ENCODE results near the gene CRADD. TPM values are rescaled to one million over a fixed set of nuclear protein-coding genes. Genes with fewer than 3 reads are reported as not detected.

Gene CRADD
- total RNA-seq, 2 donors from 2014 or later, result 7.7 to 9.1 TPM

GRCh38 chr12:93679308-93679925 is 2.2 kb downstream of the CRADD start:
- H3K9me3 Mint-ChIP-seq, result no peaks in the 10 kb centered on the region
- H3K4me1 Mint-ChIP-seq, result peaks cover 37% of the 10 kb centered on the region
- WGBS, 2 experiments (ENCODE audit: insufficient coverage in 1 of 2, insufficient read length in 1 of 2), result 86 to 93% methylated on average over 7 to 8 of the region's 8 CpGs
- Histone ChIP-seq H3K4me1 (ENCODE audit: control insufficient read depth, insufficient read depth, low read length) (peaks cover 11% of the 10 kb centered on the region), H3K9ac (ENCODE audit: extremely low read depth, low read length, poor library complexity, severe bottlenecking) (no peak overlapping the region), H3K4me3 (ENCODE audit: low read length) (no peak overlapping the region), H3K27me3 (ENCODE audit: control insufficient read depth, insufficient read depth, low read length, poor library complexity, severe bottlenecking) (no peaks in the 10 kb centered on the region), H3K9me3 (ENCODE audit: control insufficient read depth, low read length) (no peaks in the 10 kb centered on the region), H3K27ac (ENCODE audit: low read depth, low read length) (no peak overlapping the region), H3K36me3 (ENCODE audit: control insufficient read depth, insufficient read depth, low read length) (no peaks in the 10 kb centered on the region)
- DNase-seq, result no peak
- no peak for TF ChIP-seq CTCF (conservative IDR thresholded peaks at IDR 0.05)
- H3K27me3 Mint-ChIP-seq (ENCODE audit: insufficient read depth), result no peaks in the 10 kb centered on the region
- H3K4me3 Mint-ChIP-seq, result no peak overlapping the region
- H3K27ac Mint-ChIP-seq, result no peak overlapping the region
- H3K36me3 Mint-ChIP-seq (ENCODE audit: low read depth), result no peaks in the 10 kb centered on the region

GRCh38 chr12:93680006-93680405 is 2.8 kb downstream of the CRADD start:
- H3K27ac ChIP-seq (ENCODE audit: low read depth, low read length), result no peak overlapping the region
- H3K4me3 ChIP-seq (ENCODE audit: low read length), result no peak overlapping the region
- no peaks in the 10 kb centered on the region for H3K9me3 Mint-ChIP-seq
- H3K27ac Mint-ChIP-seq, result no peak overlapping the region
- WGBS, 2 experiments (ENCODE audit: insufficient coverage in 1 of 2, insufficient read length in 1 of 2), result 83% methylated on average over 2 of the region's 2 CpGs; no CpG with 5 or more reads in 1 of the 2 experiments
- H3K27me3 Mint-ChIP-seq (ENCODE audit: insufficient read depth), result no peaks in the 10 kb centered on the region
- H3K36me3 ChIP-seq (ENCODE audit: control insufficient read depth, insufficient read depth, low read length), result no peaks in the 10 kb centered on the region
- no peaks in the 10 kb centered on the region for H3K36me3 Mint-ChIP-seq (ENCODE audit: low read depth)
- no peak for TF ChIP-seq CTCF (conservative IDR thresholded peaks at IDR 0.05)
- H3K27me3 ChIP-seq (ENCODE audit: control insufficient read depth, insufficient read depth, low read length, poor library complexity, severe bottlenecking), result no peaks in the 10 kb centered on the region
- peaks cover 41% of the 10 kb centered on the region for H3K4me1 Mint-ChIP-seq
- no peak for DNase-seq
- no peak overlapping the region for H3K4me3 Mint-ChIP-seq
- no peak overlapping the region for H3K9ac ChIP-seq (ENCODE audit: extremely low read depth, low read length, poor library complexity, severe bottlenecking)
- H3K9me3 ChIP-seq (ENCODE audit: control insufficient read depth, low read length), result no peaks in the 10 kb centered on the region
- peaks cover 11% of the 10 kb centered on the region for H3K4me1 ChIP-seq (ENCODE audit: control insufficient read depth, insufficient read depth, low read length)

- H3K36me3 ChIP-seq (ENCODE audit: control insufficient read depth, insufficient read depth, low read length), result no peaks in the 10 kb centered on the region
- no peak for TF ChIP-seq CTCF (conservative IDR thresholded peaks at IDR 0.05)
- no peak overlapping the region for H3K4me3 ChIP-seq (ENCODE audit: low read length)
- Mint-ChIP-seq H3K9me3 (no peaks in the 10 kb centered on the region), H3K36me3 (ENCODE audit: low read depth) (no peaks in the 10 kb centered on the region), H3K4me3 (no peak overlapping the region), H3K27me3 (ENCODE audit: insufficient read depth) (no peaks in the 10 kb centered on the region), H3K4me1 (peaks cover 33% of the 10 kb centered on the region), H3K27ac (no peak overlapping the region)
- H3K27ac ChIP-seq (ENCODE audit: low read depth, low read length), result no peak overlapping the region
- 69 to 78% methylated on average over 5 of the region's 5 CpGs for whole genome bisulfite sequencing, 2 experiments (ENCODE audit: insufficient coverage in 1 of 2, insufficient read length in 1 of 2)
- H3K9me3 ChIP-seq (ENCODE audit: control insufficient read depth, low read length), result no peaks in the 10 kb centered on the region
- H3K4me1 ChIP-seq (ENCODE audit: control insufficient read depth, insufficient read depth, low read length), result peaks cover 11% of the 10 kb centered on the region
- DNase-seq, result peak; percentile 74
- H3K27me3 ChIP-seq (ENCODE audit: control insufficient read depth, insufficient read depth, low read length, poor library complexity, severe bottlenecking), result no peaks in the 10 kb centered on the region
- no peak overlapping the region for H3K9ac ChIP-seq (ENCODE audit: extremely low read depth, low read length, poor library complexity, severe bottlenecking)
These were observed 5.7 kb downstream of the CRADD start for GRCh38 chr12:93682846-93683261.
